UCSD-AML1 (cell line): ENCODE measurements around the gene SIX6.

ENCODE experiments used
- DNase-seq: peaks from one replicate; lab custom pipeline; 2025; ENCODE audit not compliant: unreplicated experiment; lab: John Stamatoyannopoulos, UW

Gene SIX6

DNA sequence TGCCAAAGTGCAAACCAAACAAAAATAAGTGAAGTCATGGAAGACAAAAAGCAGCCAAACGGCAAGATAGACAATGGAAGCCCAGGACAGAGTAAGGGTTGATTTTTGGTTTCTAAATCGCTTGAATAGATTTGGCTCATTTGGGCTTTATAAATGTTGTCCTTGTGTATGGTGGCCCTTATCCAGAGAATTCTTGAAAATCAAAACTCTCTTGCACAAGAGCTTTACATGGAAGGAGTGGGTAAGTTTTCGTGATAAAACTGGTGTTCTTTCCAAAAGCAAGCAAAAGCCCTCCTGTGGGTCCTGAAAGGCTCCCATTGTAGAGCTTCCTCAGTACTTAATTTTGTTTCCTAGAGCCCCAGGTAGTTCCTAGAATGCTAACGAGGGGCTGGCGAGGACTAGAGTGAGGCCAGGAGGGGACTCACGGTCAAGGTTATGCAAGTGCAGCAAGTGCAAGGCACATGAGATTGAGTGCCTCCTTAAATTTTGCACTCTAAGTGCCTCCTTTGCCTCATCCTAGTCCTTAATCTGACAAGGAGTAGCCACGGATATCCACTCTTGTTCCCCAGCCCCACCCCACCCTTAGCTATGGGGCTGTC, 4.1 kb downstream of the SIX6 start:
- no peak for DNase-seq

DNA sequence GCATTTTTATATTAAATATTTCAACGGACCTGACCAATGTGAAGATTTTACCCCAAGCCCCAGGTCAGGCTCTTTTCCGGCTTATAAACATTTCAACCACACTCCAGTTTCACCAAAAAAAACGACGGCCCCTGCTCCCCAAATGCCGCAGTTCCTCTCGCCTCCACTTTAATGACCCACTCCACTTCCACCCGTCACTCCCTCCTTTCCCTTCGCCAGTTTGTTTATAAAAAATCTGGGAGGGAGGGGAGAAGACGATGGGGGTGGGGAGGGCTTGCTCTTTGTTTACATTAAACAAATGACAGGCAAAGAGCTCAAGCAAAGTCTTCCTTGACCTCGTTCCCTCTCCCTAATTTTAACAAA, 5.4 kb downstream of the SIX6 start:
- no peak for DNase-seq

DNA sequence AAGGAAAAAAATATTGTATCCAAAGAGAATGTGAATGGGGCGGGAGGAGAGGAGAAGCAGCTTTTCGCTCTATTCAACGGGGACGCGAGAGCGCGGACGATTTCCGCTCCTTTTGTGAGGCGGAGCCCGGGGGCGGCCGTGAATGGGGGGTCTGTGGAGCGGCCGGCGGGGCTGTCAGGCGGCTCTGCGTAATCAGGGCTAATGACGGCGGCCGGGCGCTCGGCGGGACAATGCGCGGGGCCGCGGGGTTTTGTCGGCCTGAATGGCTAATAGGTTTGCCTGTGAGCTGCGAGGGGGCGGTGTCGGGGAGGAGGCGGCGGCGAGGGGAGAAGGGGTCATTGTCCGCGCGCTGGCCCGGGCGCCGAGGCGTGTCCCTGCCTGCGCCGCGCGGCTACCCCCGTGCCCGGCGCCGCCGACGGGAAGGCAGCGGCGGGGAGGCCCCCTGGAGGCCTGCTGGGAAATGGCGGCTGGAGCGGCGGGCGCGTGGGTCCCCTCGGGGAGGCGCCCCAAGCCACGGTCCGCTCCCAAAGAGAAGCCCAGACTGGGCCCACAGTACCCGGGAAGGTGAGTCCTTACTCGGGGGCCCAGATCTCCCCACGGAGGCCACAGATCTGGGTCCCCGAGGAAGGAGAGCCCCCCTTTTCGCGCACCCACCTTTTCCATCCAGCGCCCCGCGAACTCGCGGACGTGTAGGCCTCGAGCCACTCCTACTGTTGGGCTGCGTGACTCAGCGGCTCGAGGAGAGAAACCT, 6.0 kb downstream of the SIX6 start:
- no peak for DNase-seq

DNA sequence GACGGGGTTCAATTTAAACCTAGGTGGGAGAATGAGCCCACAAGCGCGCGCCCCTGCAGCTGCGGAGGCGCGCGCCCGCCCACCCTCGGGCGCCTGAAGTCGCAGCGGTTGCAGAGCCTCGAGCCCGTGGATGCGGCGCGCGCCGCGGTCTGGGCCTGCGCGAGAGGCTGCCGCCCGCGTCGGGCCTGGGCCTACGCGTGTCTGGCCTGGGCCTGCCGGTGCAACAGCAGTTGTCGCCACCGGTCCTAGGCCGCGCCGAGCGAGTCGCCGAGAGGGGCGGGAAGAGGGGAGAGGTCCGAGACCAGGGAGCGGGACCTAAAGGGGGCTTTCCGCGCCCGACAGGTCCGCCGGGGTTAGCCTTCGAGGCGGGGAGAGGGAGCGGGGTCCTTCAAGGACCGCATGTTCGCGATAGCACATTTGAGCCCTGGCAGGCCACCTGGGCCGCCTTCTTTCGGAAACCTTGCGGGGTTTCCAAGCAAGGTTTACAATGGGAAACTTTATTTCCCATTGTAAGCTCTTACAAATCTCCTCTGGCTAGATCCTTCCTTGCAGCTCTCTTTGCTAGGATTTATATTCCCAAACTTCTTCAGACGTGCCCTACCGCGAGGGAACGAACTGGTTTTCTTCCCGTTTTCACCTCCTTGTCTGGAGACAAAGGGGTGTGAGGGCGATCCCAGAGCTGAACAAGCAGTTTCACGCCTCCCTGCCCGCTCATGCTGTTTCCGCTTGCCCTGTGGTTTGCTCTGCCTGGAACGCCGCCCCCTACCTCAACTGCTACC, 6.8 kb downstream of the SIX6 start:
- DNase-seq = no peak

DNA sequence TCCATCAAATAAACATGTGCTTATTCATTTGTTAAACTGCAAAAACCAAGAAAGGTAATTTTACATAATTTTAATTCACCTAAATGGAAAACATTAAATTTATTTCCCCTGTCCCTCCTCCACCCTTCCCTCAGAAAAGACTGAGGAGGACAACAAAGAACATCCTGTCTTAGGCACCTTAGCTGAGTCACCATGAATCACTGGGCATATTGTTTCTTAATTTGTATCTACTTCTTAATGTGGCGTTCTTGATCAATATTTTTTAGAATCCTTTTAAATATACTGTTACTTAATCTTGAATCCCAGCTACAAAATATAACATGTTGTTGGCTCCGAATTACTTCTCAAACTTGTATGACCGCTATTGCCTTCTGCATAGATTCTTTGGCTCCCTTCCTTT, 23.5 kb downstream of the SIX6 start:
- no peak for DNase-seq

DNA sequence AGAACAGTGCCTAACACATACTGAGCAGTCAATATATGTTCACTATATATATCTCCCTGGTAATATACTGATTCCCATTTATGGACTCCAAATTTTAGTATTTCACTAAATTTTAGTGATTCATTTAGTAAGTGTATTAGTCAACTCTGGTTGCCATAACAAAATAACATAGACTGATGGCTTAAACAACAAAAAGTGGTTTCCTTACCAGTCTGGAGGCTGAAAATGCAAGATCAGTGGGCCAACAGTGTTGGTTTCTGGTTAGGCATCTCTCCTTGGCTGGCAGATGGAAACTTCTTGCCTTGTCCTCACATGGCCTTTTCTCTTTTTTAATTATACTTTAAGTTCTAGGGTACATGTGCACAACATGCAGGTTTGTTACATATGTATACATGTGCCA, 28.7 kb downstream of the SIX6 start:
- DNase-seq = no peak

DNA sequence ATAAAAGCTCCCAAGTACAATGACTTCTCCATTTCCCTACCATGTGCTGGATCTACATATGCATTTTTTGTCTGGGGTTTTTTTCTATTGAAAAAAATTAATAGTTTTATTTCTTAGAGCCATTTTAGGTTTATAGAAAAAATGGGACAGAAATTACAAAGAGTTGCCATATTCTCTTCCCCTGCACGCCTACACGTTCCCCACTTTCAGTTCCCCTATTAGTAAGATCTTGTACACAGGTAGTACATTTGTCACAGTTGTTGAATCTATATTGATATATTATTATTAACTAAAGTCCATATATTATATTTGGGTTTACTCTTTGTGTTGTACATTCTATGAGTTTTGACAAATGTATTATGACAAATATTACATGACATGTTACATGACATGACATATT, 35.7 kb downstream of the SIX6 start:
- no peak for DNase-seq

DNA sequence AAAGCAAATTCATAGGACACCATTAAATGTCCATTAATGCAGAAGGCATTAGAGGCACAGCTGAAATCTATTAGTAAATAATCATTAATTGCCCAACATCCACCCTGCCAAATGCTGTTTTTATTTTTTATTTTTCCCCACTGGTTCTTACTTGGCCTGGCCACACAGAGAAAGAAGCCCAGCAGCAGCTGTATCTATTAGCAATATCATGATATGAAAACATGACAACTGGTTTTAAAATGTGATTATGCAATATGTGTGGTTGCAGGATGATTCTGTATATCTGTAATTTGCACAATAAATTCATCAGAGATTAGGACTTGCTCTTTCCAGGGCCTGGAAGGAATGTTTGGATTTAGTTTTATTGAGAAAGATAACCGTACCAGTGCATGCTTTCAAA, 44.9 kb downstream of the SIX6 start:
- DNase-seq = no peak

DNA sequence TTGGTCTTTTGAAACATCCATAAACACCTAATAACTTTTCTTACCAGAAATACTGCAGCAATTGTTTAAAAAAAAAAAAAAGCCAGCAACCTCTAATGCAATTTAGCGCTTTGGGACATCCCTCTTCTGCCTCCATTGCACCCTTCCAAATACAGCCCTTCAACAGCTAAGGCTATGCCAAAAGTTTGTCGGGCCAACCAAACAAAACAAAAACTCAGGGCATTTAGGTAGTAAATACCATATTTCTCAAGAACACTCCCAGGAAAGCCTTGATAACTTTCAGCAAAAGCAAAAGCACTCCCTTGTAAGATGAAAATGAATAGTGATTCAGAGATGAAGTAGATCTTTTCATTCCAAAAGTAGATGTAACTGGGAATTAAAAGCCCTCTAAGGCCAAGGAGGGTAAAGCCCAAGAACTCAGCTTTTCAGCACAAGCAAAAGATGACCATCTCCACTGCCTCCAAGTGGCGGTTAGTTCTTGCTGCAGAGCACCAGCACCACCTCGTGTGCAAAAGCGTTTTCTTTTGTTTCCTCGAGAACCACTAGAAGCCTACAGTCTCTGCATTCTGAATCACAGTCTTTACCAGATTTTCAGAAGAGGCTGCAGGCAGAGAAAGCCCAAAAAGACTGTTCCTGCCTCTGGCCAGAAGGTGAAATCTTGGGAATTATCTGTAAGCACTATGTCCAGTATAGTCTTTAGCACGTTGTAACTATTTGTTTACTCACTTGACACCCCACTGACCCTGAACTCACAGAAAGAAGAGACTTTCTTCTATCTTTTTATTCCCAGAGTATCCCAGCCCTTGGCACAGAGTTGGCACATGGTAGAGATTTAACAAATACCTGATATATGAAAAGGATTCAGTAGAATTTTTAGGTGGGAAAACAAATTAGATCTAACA, 53.1 kb downstream of the SIX6 start:
- peak; percentile 32 for DNase-seq
